A673 (cell line): ENCODE measurements around the gene EFHC2.

Source experiments
- EZH2 ChIP-seq: fragments of 200-600 bp; sonication (generic); IDR thresholded peaks from 2 replicates; pipeline ENCODE4 v1.6.1; 2017; ENCODE audit warnings: borderline replicate concordance, low read depth, mild to moderate bottlenecking, mixed read lengths, antibody characterized with exemption, low read length; ENCODE audit not compliant: poor library complexity, severe bottlenecking
- TF ChIP-seq, protein P1 (sequence below): fragments of 300-800, 200-600 bp; sonication (generic); conservative IDR thresholded peaks from 2 replicates; pipeline ENCODE4 v1.5.1; 2017; ENCODE audit warnings: low read depth, mild to moderate bottlenecking, antibody characterized with exemption, low read length, moderate library complexity, mixed read lengths

DNA sequence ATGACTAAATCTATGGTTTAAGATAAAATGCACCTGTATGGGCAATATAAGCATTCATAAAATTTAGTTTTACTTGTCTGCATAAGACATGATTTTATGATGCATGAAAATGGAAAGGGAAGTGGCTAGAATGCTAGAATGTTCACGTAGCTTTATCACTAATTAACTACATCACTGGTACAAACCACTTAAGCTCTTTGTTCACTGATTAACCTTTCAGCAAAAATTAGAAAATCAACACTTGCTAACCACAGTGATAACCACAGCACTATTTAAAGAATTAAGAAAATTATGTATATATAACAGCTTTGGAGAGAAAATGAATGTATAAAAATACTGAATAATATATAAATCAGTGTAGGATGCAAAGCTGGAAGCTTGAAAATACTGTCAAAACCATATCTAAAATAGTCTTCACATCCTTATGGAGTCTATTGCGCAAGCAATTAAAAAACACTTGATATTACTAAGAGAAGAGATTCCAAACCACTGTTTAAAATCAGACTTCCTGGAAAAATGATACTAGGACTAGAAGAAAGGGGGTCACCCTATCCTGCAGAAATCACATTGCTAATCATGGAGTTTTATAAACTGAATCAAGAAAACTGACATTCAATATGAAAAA is 51.9 kb downstream of the EFHC2 start:
- TF ChIP-seq EZH2 = no peak
- TF ChIP-seq, protein P1, sequence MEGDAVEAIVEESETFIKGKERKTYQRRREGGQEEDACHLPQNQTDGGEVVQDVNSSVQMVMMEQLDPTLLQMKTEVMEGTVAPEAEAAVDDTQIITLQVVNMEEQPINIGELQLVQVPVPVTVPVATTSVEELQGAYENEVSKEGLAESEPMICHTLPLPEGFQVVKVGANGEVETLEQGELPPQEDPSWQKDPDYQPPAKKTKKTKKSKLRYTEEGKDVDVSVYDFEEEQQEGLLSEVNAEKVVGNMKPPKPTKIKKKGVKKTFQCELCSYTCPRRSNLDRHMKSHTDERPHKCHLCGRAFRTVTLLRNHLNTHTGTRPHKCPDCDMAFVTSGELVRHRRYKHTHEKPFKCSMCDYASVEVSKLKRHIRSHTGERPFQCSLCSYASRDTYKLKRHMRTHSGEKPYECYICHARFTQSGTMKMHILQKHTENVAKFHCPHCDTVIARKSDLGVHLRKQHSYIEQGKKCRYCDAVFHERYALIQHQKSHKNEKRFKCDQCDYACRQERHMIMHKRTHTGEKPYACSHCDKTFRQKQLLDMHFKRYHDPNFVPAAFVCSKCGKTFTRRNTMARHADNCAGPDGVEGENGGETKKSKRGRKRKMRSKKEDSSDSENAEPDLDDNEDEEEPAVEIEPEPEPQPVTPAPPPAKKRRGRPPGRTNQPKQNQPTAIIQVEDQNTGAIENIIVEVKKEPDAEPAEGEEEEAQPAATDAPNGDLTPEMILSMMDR = no peak
